GM23338 (cell line): ENCODE data around the gene PRDM2. TPM values are rescaled to one million over a fixed set of nuclear protein-coding genes. Genes with fewer than 3 reads are reported as not detected.
A peak's percentile ranks its signal among the peaks of the same experiment; 100 is the strongest.

Experiments used
- ATAC-seq: fragments of 200-7000 bp; cut with Tn5 transposase; 3 replicates; pipeline ENCODE4 v1.9.1; 2020
- DNase-seq: peaks from one replicate; pipeline ENCODE4 v3.0.0-alpha.2; 2015; ENCODE audit warnings: low spot score
- H2AFZ ChIP-seq: fragments of 200-600 bp; sonication (generic); 2 replicates; pipeline ENCODE4 v1.8.0; 2016; ENCODE audit warnings: antibody characterized with exemption, mild to moderate bottlenecking, moderate library complexity
- H3F3A ChIP-seq: fragments of 200-600 bp; sonication (generic); replicated peaks from 2 replicates; pipeline ENCODE4 v1.8.0; 2017; ENCODE audit warnings: antibody characterized with exemption, mixed run types, low read depth
- H3K27ac ChIP-seq: fragments of 200-600 bp; sonication (generic); 2 replicates; pipeline ENCODE4 v1.6.1; 2016; ENCODE audit warnings: low read depth
- H3K27me3 ChIP-seq: fragments of 200-600 bp; sonication (generic); 2 replicates; pipeline ENCODE4 v1.8.0; 2016; ENCODE audit warnings: mild to moderate bottlenecking, mixed run types, moderate library complexity; ENCODE audit not compliant: insufficient read depth
- H3K36me3 ChIP-seq: fragments of 200-600 bp; sonication (generic); 2 replicates; pipeline ENCODE4 v1.8.0; 2016; ENCODE audit warnings: mild to moderate bottlenecking; ENCODE audit not compliant: insufficient read depth
- H3K4me1 ChIP-seq: fragments of 200-600 bp; sonication (generic); 2 replicates; pipeline ENCODE4 v1.8.0; 2016; ENCODE audit warnings: mild to moderate bottlenecking, moderate library complexity; ENCODE audit not compliant: insufficient read depth
- H3K4me2 ChIP-seq: fragments of 200-600 bp; sonication (generic); 2 replicates; pipeline ENCODE4 v1.7.1; 2017; ENCODE audit warnings: mixed run types
- H3K4me3 ChIP-seq: fragments of 200-600 bp; sonication (generic); 2 replicates; pipeline ENCODE4 v1.6.1; 2016; ENCODE audit warnings: mixed run types
- H3K79me2 ChIP-seq: fragments of 200-600 bp; sonication (generic); replicated peaks from 2 replicates; pipeline ENCODE4 v1.8.0; 2017; ENCODE audit warnings: mild to moderate bottlenecking; ENCODE audit not compliant: insufficient read depth
- H3K9me2 ChIP-seq: fragments of 200-600 bp; sonication (generic); 2 replicates; pipeline ENCODE4 v1.8.0; 2017; ENCODE audit not compliant: insufficient read depth
- H4K20me1 ChIP-seq: fragments of 200-600 bp; sonication (generic); replicated peaks from 2 replicates; pipeline ENCODE4 v1.8.0; 2017; ENCODE audit warnings: mild to moderate bottlenecking; ENCODE audit not compliant: insufficient read depth
- H3K27ac Mint-ChIP-seq: 2 replicates; pipeline ENCODE4 v1.8.0; 2020; ENCODE audit warnings: inconsistent platforms, mild to moderate bottlenecking, moderate library complexity, mixed read lengths
- H3K27me3 Mint-ChIP-seq: 3 replicates; pipeline ENCODE4 v1.8.0; 2022; ENCODE audit warnings: low read depth, mild to moderate bottlenecking, moderate library complexity, mixed read lengths, inconsistent platforms; ENCODE audit not compliant: insufficient read depth, poor library complexity
- H3K36me3 Mint-ChIP-seq: 3 replicates; pipeline ENCODE4 v1.8.0; 2021; ENCODE audit warnings: low read depth, mild to moderate bottlenecking, inconsistent platforms, moderate library complexity, mixed read lengths
- H3K4me1 Mint-ChIP-seq: 3 replicates; pipeline ENCODE4 v1.8.0; 2020; ENCODE audit warnings: mild to moderate bottlenecking, inconsistent platforms, mixed read lengths
- H3K4me3 Mint-ChIP-seq: 3 replicates; pipeline ENCODE4 v1.8.0; 2021; ENCODE audit warnings: moderate library complexity, mild to moderate bottlenecking, inconsistent platforms, mixed read lengths
- H3K9me3 Mint-ChIP-seq: 3 replicates; pipeline ENCODE4 v1.8.0; 2020; ENCODE audit warnings: moderate library complexity, mild to moderate bottlenecking, inconsistent platforms, mixed read lengths
- CREB1 ChIP-seq: fragments of 250-450 bp; sonication (Bioruptor Pico); IDR thresholded peaks from 2 replicates; pipeline ENCODE4 v1.5.0; 2020; ENCODE audit warnings: low read depth, mild to moderate bottlenecking, moderate library complexity
- ETS1 ChIP-seq: IDR thresholded peaks from 2 replicates; pipeline ENCODE4 v1.6.1; 2016; ENCODE audit warnings: antibody characterized with exemption
- EZH2 ChIP-seq: fragments of 200-600 bp; sonication (generic); IDR thresholded peaks from one replicate; pipeline ENCODE4 v1.8.0; 2017; ENCODE audit warnings: antibody characterized with exemption, mild to moderate bottlenecking, low read depth; ENCODE audit not compliant: unreplicated experiment
- EZH2phosphoT487 ChIP-seq: fragments of 200-600 bp; sonication (generic); IDR thresholded peaks from one replicate; pipeline ENCODE4 v1.8.1; 2018; ENCODE audit warnings: antibody characterized with exemption; ENCODE audit not compliant: unreplicated experiment
- JUNB ChIP-seq: IDR thresholded peaks from one replicate; pipeline ENCODE4 v1.6.1; 2016; ENCODE audit warnings: antibody characterized with exemption; ENCODE audit not compliant: unreplicated experiment
- NANOG ChIP-seq: IDR thresholded peaks from 2 replicates; pipeline ENCODE4 v1.6.1; 2016; ENCODE audit warnings: antibody characterized with exemption, borderline replicate concordance
- POLR2AphosphoS5 ChIP-seq: IDR thresholded peaks from 2 replicates; pipeline ENCODE4 v1.6.1; 2016; ENCODE audit warnings: antibody characterized with exemption, low read depth
- STAT1 ChIP-seq: IDR thresholded peaks from one replicate; pipeline ENCODE4 v1.6.1; 2016; ENCODE audit warnings: antibody characterized with exemption; ENCODE audit not compliant: unreplicated experiment
- ZNF114 ChIP-seq: fragments of 250-450 bp; sonication (Bioruptor Pico); IDR thresholded peaks from 2 replicates; pipeline ENCODE4 v1.5.0; 2020; ENCODE audit warnings: mild to moderate bottlenecking, moderate library complexity
- ZNF331 ChIP-seq: fragments of 250-450 bp; sonication (Bioruptor Pico); IDR thresholded peaks from 2 replicates; pipeline ENCODE4 v1.5.0; 2020; ENCODE audit warnings: low read depth, mild to moderate bottlenecking, moderate library complexity
- ZNF462 ChIP-seq: fragments of 250-450 bp; sonication (Bioruptor Pico); IDR thresholded peaks from 2 replicates; pipeline ENCODE4 v1.5.0; 2020; ENCODE audit warnings: mild to moderate bottlenecking, moderate library complexity
- polyA plus RNA-seq: library from polyadenylated mRNA; unstranded; fragments of >200 nt; fragmentation: Nextera tagmentation; extraction: Ambion mirVana; gene quantifications from 2 replicates; pipeline ENCODE4 v1.2.1, GENCODE V29; 2016
- total RNA-seq: library from RNA; depleted of rRNA; stranded (reverse); fragments of >200 nt; shearing (Covaris generic); gene quantifications from 2 replicates; pipeline ENCODE4 v1.2.3, GENCODE V29; 2014
- TF ChIP-seq, protein P1 (sequence below): IDR thresholded peaks from one replicate; pipeline ENCODE4 v1.6.1; 2018; ENCODE audit warnings: antibody characterized with exemption; ENCODE audit not compliant: unreplicated experiment
- TF ChIP-seq, protein P2 (sequence below), 2 experiments: fragments of 200-600 bp in 1 of 2; sonication (generic) in 1 of 2; conservative IDR thresholded peaks; 2 replicates each; pipeline versions ENCODE4 v1.5.1 to v1.6.1; 2016 to 2017; ENCODE audit warnings: antibody characterized with exemption in 2 of 2, low read depth in 2 of 2, mild to moderate bottlenecking in 2 of 2, moderate library complexity in 1 of 2

Gene PRDM2
- total and polyA plus RNA-seq, 2 experiments from 2014 or later = 11.6 to 28.3 TPM

GRCh38 chr1:13760921-13761320 lies 60.9 kb downstream of the PRDM2 start:
- H3K4me1 Mint-ChIP-seq = peaks cover 71% of the 10 kb centered on the region
- TF ChIP-seq EZH2phosphoT487 (no peak), ZNF114 (no peak), POLR2AphosphoS5 (no peak), STAT1 (no peak), ETS1 (no peak), NANOG (no peak), CREB1 (CRISPR knock-in tag) (no peak), ZNF331 (CRISPR knock-in tag) (no peak), EZH2 (no peak), ZNF462 (CRISPR knock-in tag) (no peak), JUNB (no peak)
- TF ChIP-seq, protein P1, sequence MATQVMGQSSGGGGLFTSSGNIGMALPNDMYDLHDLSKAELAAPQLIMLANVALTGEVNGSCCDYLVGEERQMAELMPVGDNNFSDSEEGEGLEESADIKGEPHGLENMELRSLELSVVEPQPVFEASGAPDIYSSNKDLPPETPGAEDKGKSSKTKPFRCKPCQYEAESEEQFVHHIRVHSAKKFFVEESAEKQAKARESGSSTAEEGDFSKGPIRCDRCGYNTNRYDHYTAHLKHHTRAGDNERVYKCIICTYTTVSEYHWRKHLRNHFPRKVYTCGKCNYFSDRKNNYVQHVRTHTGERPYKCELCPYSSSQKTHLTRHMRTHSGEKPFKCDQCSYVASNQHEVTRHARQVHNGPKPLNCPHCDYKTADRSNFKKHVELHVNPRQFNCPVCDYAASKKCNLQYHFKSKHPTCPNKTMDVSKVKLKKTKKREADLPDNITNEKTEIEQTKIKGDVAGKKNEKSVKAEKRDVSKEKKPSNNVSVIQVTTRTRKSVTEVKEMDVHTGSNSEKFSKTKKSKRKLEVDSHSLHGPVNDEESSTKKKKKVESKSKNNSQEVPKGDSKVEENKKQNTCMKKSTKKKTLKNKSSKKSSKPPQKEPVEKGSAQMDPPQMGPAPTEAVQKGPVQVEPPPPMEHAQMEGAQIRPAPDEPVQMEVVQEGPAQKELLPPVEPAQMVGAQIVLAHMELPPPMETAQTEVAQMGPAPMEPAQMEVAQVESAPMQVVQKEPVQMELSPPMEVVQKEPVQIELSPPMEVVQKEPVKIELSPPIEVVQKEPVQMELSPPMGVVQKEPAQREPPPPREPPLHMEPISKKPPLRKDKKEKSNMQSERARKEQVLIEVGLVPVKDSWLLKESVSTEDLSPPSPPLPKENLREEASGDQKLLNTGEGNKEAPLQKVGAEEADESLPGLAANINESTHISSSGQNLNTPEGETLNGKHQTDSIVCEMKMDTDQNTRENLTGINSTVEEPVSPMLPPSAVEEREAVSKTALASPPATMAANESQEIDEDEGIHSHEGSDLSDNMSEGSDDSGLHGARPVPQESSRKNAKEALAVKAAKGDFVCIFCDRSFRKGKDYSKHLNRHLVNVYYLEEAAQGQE = no peak
- TF ChIP-seq, protein P2, sequence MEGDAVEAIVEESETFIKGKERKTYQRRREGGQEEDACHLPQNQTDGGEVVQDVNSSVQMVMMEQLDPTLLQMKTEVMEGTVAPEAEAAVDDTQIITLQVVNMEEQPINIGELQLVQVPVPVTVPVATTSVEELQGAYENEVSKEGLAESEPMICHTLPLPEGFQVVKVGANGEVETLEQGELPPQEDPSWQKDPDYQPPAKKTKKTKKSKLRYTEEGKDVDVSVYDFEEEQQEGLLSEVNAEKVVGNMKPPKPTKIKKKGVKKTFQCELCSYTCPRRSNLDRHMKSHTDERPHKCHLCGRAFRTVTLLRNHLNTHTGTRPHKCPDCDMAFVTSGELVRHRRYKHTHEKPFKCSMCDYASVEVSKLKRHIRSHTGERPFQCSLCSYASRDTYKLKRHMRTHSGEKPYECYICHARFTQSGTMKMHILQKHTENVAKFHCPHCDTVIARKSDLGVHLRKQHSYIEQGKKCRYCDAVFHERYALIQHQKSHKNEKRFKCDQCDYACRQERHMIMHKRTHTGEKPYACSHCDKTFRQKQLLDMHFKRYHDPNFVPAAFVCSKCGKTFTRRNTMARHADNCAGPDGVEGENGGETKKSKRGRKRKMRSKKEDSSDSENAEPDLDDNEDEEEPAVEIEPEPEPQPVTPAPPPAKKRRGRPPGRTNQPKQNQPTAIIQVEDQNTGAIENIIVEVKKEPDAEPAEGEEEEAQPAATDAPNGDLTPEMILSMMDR (conservative IDR thresholded peaks at IDR 0.05; ENCODE audit: low read depth in 2 of 2) = no peak
- peak overlapping the region; percentile 45; the same call in 2 of the 3 replicates for H3K4me3 Mint-ChIP-seq
- DNase-seq = peak; percentile 80
- Histone ChIP-seq H3K4me3 (no peak overlapping the region), H3K4me2 (peak overlapping the region; percentile 46), H3K27ac (no peak overlapping the region), H3F3A (no peaks in the 10 kb centered on the region), H2AFZ (no peak overlapping the region), H3K79me2 (peaks cover 52% of the 10 kb centered on the region), H3K4me1 (peaks cover 55% of the 10 kb centered on the region), H3K9me2 (no peaks in the 10 kb centered on the region), H3K27me3 (no peaks in the 10 kb centered on the region), H3K36me3 (no peaks in the 10 kb centered on the region), H4K20me1 (peaks cover 23% of the 10 kb centered on the region)
- H3K27me3 Mint-ChIP-seq = peaks cover 2% of the 10 kb centered on the region
- no peaks in the 10 kb centered on the region for H3K36me3 Mint-ChIP-seq
- peak; percentile 41 for ATAC-seq
- H3K27ac Mint-ChIP-seq = no peak overlapping the region
- no peaks in the 10 kb centered on the region for H3K9me3 Mint-ChIP-seq
